Measurements from ENCODE around the gene STRA6. TPM values are rescaled to one million over a fixed set of nuclear protein-coding genes. Genes with fewer than 3 reads are reported as not detected.

Gene STRA6
- total RNA-seq, 3 donors from 2014 or later, result 0.98 to 1.0 TPM; not detected in 1

DNA sequence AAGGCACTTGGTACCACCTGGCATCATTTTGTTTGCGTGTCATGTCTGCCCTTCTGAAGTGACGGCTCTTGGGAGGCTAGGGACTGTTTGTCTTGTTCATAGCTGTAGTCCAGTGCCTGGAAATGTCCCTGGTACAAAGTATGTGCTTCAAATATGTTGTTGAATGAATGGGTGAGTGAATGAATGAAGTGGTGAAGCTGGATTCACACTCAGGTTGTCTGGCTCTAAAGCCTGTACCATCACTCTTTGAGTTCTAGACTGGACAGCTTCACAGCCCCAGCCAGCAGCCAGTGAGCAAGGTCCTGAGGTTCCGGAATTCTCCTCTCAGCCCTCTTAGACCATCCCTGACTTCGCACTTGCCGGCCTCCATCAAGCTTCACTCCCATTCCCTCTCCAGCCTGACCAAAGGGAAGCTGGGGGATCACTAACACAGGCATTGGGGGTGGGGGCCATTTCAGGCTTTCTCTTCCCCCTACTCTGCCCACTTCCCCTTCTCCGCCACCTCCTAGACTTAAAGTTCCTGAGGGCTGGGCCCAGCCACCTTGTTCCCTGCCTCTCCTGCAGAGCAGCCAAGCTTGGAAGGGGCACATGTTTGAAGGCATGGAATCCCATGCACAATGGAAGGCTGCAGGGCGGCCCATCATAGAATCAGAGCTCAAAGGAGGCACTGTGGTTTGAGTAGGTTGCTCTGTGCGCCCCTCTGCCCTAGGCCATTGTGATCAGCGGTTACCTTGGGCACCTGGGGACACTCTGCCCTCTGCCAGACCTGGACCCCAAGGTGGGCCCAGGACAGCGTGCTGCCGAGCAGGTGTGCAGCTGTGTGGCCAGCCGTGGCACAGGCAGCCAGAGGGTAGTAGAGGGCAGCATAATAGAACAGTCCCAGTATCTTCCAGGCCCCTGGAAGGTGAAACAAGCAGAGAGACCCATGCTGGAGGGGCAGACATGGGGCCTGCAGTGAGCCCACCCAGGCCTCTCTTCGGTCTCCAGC, 7.7 kb downstream of the STRA6 start:
- H3K4me1 ChIP-seq, result peaks cover 0 to 5% of the 10 kb centered on the region in 2 donors

DNA sequence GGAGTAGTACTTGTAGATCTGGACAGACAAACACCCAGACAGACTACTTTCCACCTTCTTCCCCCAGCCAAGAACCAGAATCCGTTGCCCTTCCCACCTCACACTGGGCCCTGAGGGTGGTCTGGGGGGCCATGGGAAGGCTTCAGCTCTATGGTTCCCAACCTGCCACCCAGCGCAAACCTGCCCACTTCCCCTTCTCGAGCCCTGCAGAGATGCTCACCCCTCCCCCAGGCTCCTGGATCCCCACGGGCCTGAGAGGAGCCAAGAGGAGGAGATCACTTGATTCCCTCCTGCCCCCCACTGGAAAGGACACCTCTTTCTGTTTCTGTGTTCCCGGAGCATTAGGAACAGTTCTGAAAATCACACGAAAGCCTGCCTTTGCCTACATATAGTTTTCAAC, 8.7 kb downstream of the STRA6 start:
- Histone ChIP-seq H3K27me3 (no peaks in the 10 kb centered on the region), H3K27ac (no peak overlapping the region), H3K36me3 (no peaks in the 10 kb centered on the region), H3K4me1 (peaks cover 0 to 5% of the 10 kb centered on the region in 2 donors), H3K4me3 (no peak overlapping the region), H3K9me3 (no peaks in the 10 kb centered on the region)
- TF ChIP-seq POLR2AphosphoS5 (IDR thresholded peaks at IDR 0.05), result no peak
- TF ChIP-seq, protein P1, sequence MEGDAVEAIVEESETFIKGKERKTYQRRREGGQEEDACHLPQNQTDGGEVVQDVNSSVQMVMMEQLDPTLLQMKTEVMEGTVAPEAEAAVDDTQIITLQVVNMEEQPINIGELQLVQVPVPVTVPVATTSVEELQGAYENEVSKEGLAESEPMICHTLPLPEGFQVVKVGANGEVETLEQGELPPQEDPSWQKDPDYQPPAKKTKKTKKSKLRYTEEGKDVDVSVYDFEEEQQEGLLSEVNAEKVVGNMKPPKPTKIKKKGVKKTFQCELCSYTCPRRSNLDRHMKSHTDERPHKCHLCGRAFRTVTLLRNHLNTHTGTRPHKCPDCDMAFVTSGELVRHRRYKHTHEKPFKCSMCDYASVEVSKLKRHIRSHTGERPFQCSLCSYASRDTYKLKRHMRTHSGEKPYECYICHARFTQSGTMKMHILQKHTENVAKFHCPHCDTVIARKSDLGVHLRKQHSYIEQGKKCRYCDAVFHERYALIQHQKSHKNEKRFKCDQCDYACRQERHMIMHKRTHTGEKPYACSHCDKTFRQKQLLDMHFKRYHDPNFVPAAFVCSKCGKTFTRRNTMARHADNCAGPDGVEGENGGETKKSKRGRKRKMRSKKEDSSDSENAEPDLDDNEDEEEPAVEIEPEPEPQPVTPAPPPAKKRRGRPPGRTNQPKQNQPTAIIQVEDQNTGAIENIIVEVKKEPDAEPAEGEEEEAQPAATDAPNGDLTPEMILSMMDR (IDR thresholded peaks at IDR 0.05), result no peak
- no peak for TF ChIP-seq POLR2A (IDR thresholded peaks at IDR 0.05)
- no peak for DNase-seq (ENCODE audit: low spot score in 2 of 2)
- intact Hi-C loops (cut with DNase I; ENCODE audit: low total_unique reads), result no loop called here

More for the DNA sequence above, 7.7 kb downstream of the STRA6 start:
- H3K27me3 ChIP-seq, result no peaks in the 10 kb centered on the region
- H3K4me3 ChIP-seq, result no peak overlapping the region
- H3K36me3 ChIP-seq, result no peaks in the 10 kb centered on the region
- TF ChIP-seq POLR2AphosphoS5 (IDR thresholded peaks at IDR 0.05), result no peak
- no peak for TF ChIP-seq POLR2A (IDR thresholded peaks at IDR 0.05)
- TF ChIP-seq, protein P1 (IDR thresholded peaks at IDR 0.05), result no peak
- H3K27ac ChIP-seq, result no peak overlapping the region
- no peak for DNase-seq (ENCODE audit: low spot score in 2 of 2)
- intact Hi-C loops (cut with DNase I; ENCODE audit: low total_unique reads), result no loop called here
- no peaks in the 10 kb centered on the region for H3K9me3 ChIP-seq

DNA sequence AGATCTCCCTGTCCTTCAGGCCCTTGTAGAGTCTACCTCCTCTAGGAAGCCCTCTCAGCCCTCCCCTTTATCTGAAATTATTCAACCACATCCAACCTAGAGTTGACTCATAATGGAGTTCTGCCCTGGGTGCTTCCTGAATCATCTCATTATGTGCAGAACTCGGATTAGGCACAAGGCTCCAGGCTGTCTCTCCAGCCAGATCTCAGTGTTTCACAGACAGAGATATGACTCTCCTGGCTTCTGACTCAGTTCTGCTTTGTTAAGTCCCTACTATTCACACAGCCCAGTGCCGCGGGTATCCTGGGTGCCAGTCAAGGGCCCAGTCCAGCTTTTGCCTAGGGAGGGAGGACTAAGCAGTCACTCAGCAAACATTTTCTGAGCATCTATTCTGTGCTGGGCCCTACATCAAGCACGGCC, 9.3 kb downstream of the STRA6 start:
- intact Hi-C loops (cut with DNase I; ENCODE audit: low total_unique reads), result no loop called here
- no peaks in the 10 kb centered on the region for H3K27me3 ChIP-seq
- H3K4me3 ChIP-seq, result no peak overlapping the region
- H3K27ac ChIP-seq, result no peak overlapping the region
- TF ChIP-seq POLR2AphosphoS5 (IDR thresholded peaks at IDR 0.05) (no peak), POLR2A (IDR thresholded peaks at IDR 0.05) (no peak)
- TF ChIP-seq, protein P1 (IDR thresholded peaks at IDR 0.05), result no peak
- no peaks in the 10 kb centered on the region for H3K36me3 ChIP-seq
- peaks cover 0 to 5% of the 10 kb centered on the region in 2 donors for H3K4me1 ChIP-seq
- H3K9me3 ChIP-seq, result no peaks in the 10 kb centered on the region
- no peak for DNase-seq (ENCODE audit: low spot score in 2 of 2)

DNA sequence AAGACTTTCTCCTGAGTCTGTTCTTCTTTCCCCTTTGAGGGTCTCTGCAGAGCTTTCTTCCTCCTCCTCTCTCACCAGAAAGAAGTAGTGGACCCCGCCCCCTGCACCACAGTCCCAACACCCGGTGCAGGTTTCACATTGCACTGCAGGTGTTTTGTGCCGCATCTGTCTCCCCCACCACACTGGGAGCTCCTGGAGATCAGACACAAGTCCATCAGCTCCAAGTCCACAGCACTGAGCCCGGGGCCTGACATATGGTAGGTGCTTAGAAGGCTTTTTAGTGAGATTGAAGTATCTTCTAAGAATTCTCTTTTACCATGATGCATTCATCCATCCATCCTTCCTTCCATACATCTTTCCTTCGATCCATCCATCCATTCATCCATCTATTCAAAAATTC, 9.8 kb downstream of the STRA6 start:
- Histone ChIP-seq H3K4me3 (no peak overlapping the region), H3K9me3 (no peaks in the 10 kb centered on the region), H3K27me3 (no peaks in the 10 kb centered on the region), H3K36me3 (no peaks in the 10 kb centered on the region), H3K27ac (no peak overlapping the region), H3K4me1 (peaks cover 0 to 5% of the 10 kb centered on the region in 2 donors)
- no peak for DNase-seq (ENCODE audit: low spot score in 2 of 2)
- TF ChIP-seq POLR2AphosphoS5 (IDR thresholded peaks at IDR 0.05), result no peak
- intact Hi-C loops (cut with DNase I; ENCODE audit: low total_unique reads), result no loop called here

DNA sequence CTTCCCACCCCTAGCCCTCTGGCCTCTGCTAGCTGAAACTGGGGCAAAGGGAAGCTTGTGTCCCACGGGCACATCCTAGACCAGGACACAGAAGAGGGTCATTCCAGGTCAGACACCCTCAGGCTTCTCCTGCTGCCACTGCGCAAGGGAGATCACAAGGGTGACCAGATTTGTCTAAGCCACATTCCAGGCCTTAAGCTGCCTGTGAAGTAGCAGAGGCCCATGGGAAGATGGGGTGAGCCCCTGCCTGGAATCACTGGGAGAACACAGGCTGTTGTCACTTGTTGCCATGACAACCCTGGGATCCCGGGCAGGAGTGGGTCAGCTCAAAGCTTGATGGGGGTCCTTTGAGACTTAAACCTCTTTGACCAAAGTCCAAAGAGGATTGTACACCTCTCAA, 10.8 kb downstream of the STRA6 start:
- intact Hi-C loops (cut with DNase I; ENCODE audit: low total_unique reads), result no loop called here
- Histone ChIP-seq H3K9me3 (no peaks in the 10 kb centered on the region), H3K27me3 (no peaks in the 10 kb centered on the region), H3K36me3 (no peaks in the 10 kb centered on the region), H3K27ac (no peak overlapping the region), H3K4me3 (no peak overlapping the region), H3K4me1 (peaks cover 0 to 5% of the 10 kb centered on the region in 2 donors)
- no peak for DNase-seq (ENCODE audit: low spot score in 2 of 2)
- TF ChIP-seq, protein P1 (IDR thresholded peaks at IDR 0.05), result no peak
- TF ChIP-seq POLR2A (IDR thresholded peaks at IDR 0.05), result no peak
- TF ChIP-seq POLR2AphosphoS5 (IDR thresholded peaks at IDR 0.05), result no peak

Measured in breast epithelium (tissue), 4 donors.